Keratinocyte (primary cell): ENCODE data around the gene SLC28A3. TPM values are rescaled to one million over a fixed set of nuclear protein-coding genes. Genes with fewer than 3 reads are reported as not detected.

ENCODE experiments used
- DNase-seq: peaks from one replicate; pipeline ENCODE4 v3.0.0-alpha.2; 2011; ENCODE audit warnings: low read depth, missing footprints, low spot score
- FAIRE-seq: peaks from 2 replicates; lab custom pipeline; 2011; peaks lifted over from hg19 to GRCh38; lab: Jason Lieb, UNC
- H2AFZ ChIP-seq: 2 replicates; pipeline ENCODE4 v1.6.0; 2012; ENCODE audit warnings: low read length, control low read depth, inconsistent platforms; ENCODE audit not compliant: control insufficient read depth
- H3K27ac ChIP-seq: 2 replicates; pipeline ENCODE4 v1.5.1; 2011; ENCODE audit warnings: low read length; ENCODE audit not compliant: control insufficient read depth, insufficient read depth
- H3K27me3 ChIP-seq: 3 replicates; pipeline ENCODE4 v1.6.0; 2011; ENCODE audit warnings: low read length; ENCODE audit not compliant: control insufficient read depth, insufficient read depth; ENCODE audit errors: extremely low read depth
- H3K36me3 ChIP-seq, 2 experiments: 2 replicates in 1 of 2; 3 replicates in 1 of 2; pipeline ENCODE4 v1.5.1; 2011; ENCODE audit warnings: low read length in 2 of 2, mild to moderate bottlenecking in 1 of 2; ENCODE audit not compliant: control insufficient read depth in 2 of 2, insufficient read depth in 2 of 2; ENCODE audit errors: extremely low read depth in 1 of 2
- H3K4me1 ChIP-seq: 3 replicates; pipeline ENCODE4 v1.5.1; 2011; ENCODE audit warnings: low read length; ENCODE audit not compliant: control insufficient read depth, insufficient read depth; ENCODE audit errors: extremely low read depth
- H3K4me2 ChIP-seq: 3 replicates; pipeline ENCODE4 v1.6.0; 2011; ENCODE audit warnings: low read depth, low read length; ENCODE audit not compliant: control insufficient read depth, insufficient read depth; ENCODE audit errors: extremely low read depth
- H3K4me3 ChIP-seq, 3 experiments: fragments of 200-600 bp in 1 of 3; sonication (generic) in 1 of 3; 2 replicates in 2 of 3; 3 replicates in 1 of 3; pipeline ENCODE4 v1.5.1; 2011 to 2016; ENCODE audit warnings: low read length in 3 of 3, mild to moderate bottlenecking in 3 of 3, control low read depth in 2 of 3, inconsistent platforms in 1 of 3, low read depth in 1 of 3, mixed read lengths in 1 of 3, mixed run types in 1 of 3, moderate library complexity in 1 of 3; ENCODE audit not compliant: control insufficient read depth in 2 of 3, insufficient read depth in 2 of 3; ENCODE audit errors: extremely low read depth in 1 of 3
- H3K79me2 ChIP-seq: 2 replicates; pipeline ENCODE4 v1.6.0; 2012; ENCODE audit warnings: low read length; ENCODE audit not compliant: control insufficient read depth, insufficient read depth
- H3K9ac ChIP-seq: 3 replicates; pipeline ENCODE4 v1.6.0; 2011; ENCODE audit warnings: low read length; ENCODE audit not compliant: control insufficient read depth, insufficient read depth; ENCODE audit errors: extremely low read depth
- H3K9me1 ChIP-seq: 3 replicates; pipeline ENCODE4 v1.6.0; 2011; ENCODE audit warnings: low read length; ENCODE audit not compliant: control insufficient read depth, insufficient read depth; ENCODE audit errors: extremely low read depth
- H3K9me3 ChIP-seq: 2 replicates; pipeline ENCODE4 v1.5.1; 2012; ENCODE audit warnings: low read depth, low read length; ENCODE audit not compliant: control insufficient read depth
- H4K20me1 ChIP-seq: 3 replicates; pipeline ENCODE4 v1.6.0; 2011; ENCODE audit warnings: low read length; ENCODE audit not compliant: control insufficient read depth, insufficient read depth; ENCODE audit errors: extremely low read depth
- EZH2 ChIP-seq: IDR thresholded peaks from one replicate; pipeline ENCODE4 v1.6.1; 2012; ENCODE audit warnings: inconsistent platforms, mild to moderate bottlenecking, low read length, moderate library complexity
- dilution Hi-C: fragments of 300-500 bp; cut with MboI; formaldehyde crosslinking; loops from one replicate; pipeline ENCODE4 v1.7.0; 2020; ENCODE audit warnings: low sequenced_read_pairs; ENCODE audit not compliant: extremely low pct_ligation_motif_present
- polyA plus RNA-seq, 5 experiments: library from polyadenylated mRNA; depleted of rRNA in 3 of 5; stranded (reverse) in 3 of 5; stranded (forward) in 1 of 5; unstranded in 1 of 5; fragments of >200 nt; gene quantifications; 1 replicate in 1 of 5; 2 replicates in 3 of 5; 3 replicates in 1 of 5; pipeline versions ENCODE4 v1.2.1 to v1.2.3, GENCODE V29; 2011 to 2012; ENCODE audit warnings: missing spikeins in 2 of 5, low read depth in 1 of 5, low replicate concordance in 1 of 5
- TF ChIP-seq, protein P1 (sequence below), 3 experiments: IDR thresholded peaks in 1 of 3; conservative IDR thresholded peaks in 1 of 3; optimal IDR thresholded peaks in 1 of 3; 2 replicates in 2 of 3; 3 replicates in 1 of 3; pipeline versions ENCODE3 to v1.5.1; 2011; ENCODE audit warnings: low read length in 3 of 3, mild to moderate bottlenecking in 3 of 3, moderate library complexity in 2 of 3, control low read depth in 1 of 3, inconsistent platforms in 1 of 3; ENCODE audit not compliant: insufficient read depth in 2 of 3; ENCODE audit errors: extremely low read depth in 1 of 3

The SLC28A3 gene
- polyA plus RNA-seq, 1 donor (not counting 4 experiments of a cell fraction or from before 2014, with no cell fraction given) = 2.4 TPM

DNA sequence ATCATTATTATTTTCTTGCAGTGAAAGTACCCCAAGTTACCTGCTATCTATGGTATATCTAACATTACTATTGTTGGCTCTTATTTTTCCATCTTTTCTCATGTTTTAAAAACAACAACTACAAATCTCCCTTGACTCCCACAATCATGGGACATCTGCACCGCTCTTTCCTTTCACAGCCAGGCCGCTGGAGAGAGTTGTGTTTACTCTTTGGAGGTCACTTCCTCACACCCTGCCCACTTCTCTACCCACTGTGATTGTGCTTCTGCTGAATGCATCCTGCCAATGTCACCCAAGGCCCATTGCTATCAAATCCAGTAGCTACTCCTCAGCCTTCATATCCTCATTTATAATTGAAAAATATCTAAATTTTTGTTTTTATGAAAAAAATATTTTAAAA, 29.7 kb downstream of the SLC28A3 start:
- no peak for DNase-seq
- H3K9ac ChIP-seq = no peak overlapping the region
- no peaks in the 10 kb centered on the region for H3K9me3 ChIP-seq
- no peaks in the 10 kb centered on the region for H4K20me1 ChIP-seq
- no peaks in the 10 kb centered on the region for H3K79me2 ChIP-seq
- no peak overlapping the region for H3K4me2 ChIP-seq
- H3K4me3 ChIP-seq = no peak overlapping the region
- no peak overlapping the region for H3K27ac ChIP-seq
- no peaks in the 10 kb centered on the region for H3K4me1 ChIP-seq
- no peaks in the 10 kb centered on the region for H3K36me3 ChIP-seq
- no peak for FAIRE-seq
- no peaks in the 10 kb centered on the region for H3K9me1 ChIP-seq
- dilution Hi-C loops = no loop called here
- no peaks in the 10 kb centered on the region for H3K27me3 ChIP-seq
- no peak for TF ChIP-seq EZH2
- TF ChIP-seq, protein P1, sequence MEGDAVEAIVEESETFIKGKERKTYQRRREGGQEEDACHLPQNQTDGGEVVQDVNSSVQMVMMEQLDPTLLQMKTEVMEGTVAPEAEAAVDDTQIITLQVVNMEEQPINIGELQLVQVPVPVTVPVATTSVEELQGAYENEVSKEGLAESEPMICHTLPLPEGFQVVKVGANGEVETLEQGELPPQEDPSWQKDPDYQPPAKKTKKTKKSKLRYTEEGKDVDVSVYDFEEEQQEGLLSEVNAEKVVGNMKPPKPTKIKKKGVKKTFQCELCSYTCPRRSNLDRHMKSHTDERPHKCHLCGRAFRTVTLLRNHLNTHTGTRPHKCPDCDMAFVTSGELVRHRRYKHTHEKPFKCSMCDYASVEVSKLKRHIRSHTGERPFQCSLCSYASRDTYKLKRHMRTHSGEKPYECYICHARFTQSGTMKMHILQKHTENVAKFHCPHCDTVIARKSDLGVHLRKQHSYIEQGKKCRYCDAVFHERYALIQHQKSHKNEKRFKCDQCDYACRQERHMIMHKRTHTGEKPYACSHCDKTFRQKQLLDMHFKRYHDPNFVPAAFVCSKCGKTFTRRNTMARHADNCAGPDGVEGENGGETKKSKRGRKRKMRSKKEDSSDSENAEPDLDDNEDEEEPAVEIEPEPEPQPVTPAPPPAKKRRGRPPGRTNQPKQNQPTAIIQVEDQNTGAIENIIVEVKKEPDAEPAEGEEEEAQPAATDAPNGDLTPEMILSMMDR (optimal IDR thresholded peaks at IDR 0.05 in 1 of 3, IDR thresholded peaks at IDR 0.05 in 1 of 3, conservative IDR thresholded peaks at IDR 0.05 in 1 of 3; ENCODE audit: extremely low read depth in 1 of 3, insufficient read depth in 2 of 3, low read length in 3 of 3) = no peak
- H2AFZ ChIP-seq = no peak overlapping the region

DNA sequence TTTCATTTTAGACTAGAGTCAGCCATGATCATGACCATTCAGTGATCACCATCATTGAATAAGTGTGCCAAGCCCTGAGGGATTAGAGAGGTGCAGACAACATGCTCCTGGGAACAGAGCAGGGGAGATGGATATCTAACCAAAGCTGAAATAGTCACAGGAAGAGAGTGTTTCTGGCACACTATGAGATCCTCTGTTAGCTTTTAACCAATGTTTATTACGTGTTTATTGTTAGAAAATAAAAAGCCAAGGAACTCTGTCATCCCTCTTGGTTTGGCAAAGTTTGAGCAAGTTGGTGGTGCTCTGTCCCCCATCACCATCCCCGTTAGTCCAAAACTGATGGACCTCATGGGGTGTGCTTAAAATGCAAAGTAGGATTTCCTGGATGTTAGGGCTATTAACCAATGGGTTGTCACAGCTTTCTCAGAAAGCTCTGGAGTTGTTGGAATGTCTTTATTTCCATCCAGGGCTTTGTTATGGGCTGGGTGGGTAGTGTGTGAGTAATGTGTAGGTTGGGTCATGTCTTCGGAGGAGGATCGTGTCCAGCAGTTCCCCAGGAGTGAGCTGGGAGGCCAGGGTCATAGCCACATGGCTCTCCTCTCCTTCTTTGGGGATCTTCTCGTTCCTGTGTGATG, 34.9 kb downstream of the SLC28A3 start:
- no peak overlapping the region for H2AFZ ChIP-seq
- H3K9me1 ChIP-seq = no peaks in the 10 kb centered on the region
- H3K79me2 ChIP-seq = no peaks in the 10 kb centered on the region
- H3K4me1 ChIP-seq = peaks cover 14% of the 10 kb centered on the region
- no peak overlapping the region for H3K27ac ChIP-seq
- no peak for FAIRE-seq
- H3K9ac ChIP-seq = no peak overlapping the region
- DNase-seq = no peak
- H3K27me3 ChIP-seq = no peaks in the 10 kb centered on the region
- H3K4me3 ChIP-seq = no peak overlapping the region
- dilution Hi-C loops = no loop called here
- no peaks in the 10 kb centered on the region for H3K9me3 ChIP-seq
- no peaks in the 10 kb centered on the region for H3K36me3 ChIP-seq
- no peaks in the 10 kb centered on the region for H4K20me1 ChIP-seq
- no peak for TF ChIP-seq EZH2
- no peak overlapping the region for H3K4me2 ChIP-seq

DNA sequence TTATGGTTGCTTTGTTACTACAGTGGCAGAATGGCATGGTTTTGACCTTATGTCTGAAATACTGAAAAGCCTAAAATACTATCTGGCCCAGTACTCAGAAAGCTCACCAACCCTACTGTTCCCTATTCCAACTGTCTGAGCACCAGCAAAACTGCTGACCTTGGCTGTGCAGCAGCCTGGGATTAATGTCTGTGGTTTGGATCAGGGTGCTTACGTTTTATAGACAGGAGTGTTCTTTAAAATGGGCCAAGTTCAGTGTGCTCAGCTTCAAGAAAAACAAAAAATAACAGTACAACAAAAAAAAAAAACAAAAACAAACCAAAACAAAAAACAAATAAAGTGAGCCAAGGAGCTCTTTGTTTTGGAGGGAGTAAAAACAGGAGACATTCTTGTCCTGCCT, 36.4 kb downstream of the SLC28A3 start:
- Histone ChIP-seq H3K4me2 (no peak overlapping the region), H3K4me1 (peaks cover 22% of the 10 kb centered on the region), H4K20me1 (no peaks in the 10 kb centered on the region), H3K4me3 (no peak overlapping the region), H3K27me3 (no peaks in the 10 kb centered on the region), H3K36me3 (no peaks in the 10 kb centered on the region), H2AFZ (no peak overlapping the region), H3K27ac (no peak overlapping the region), H3K9me1 (no peaks in the 10 kb centered on the region), H3K9ac (no peak overlapping the region), H3K79me2 (no peaks in the 10 kb centered on the region), H3K9me3 (no peaks in the 10 kb centered on the region)
- DNase-seq (no peak), FAIRE-seq (no peak)
- dilution Hi-C loops = no loop called here
- TF ChIP-seq, protein P1 (optimal IDR thresholded peaks at IDR 0.05 in 1 of 3, IDR thresholded peaks at IDR 0.05 in 1 of 3, conservative IDR thresholded peaks at IDR 0.05 in 1 of 3; ENCODE audit: extremely low read depth in 1 of 3, insufficient read depth in 2 of 3, low read length in 3 of 3) = no peak
- no peak for TF ChIP-seq EZH2
